HEK293 (cell line): ENCODE measurements around the gene YWHAQ.

Experiments used
- ZBTB20 ChIP-seq: fragments of 450-650 bp; formaldehyde crosslinking; IDR thresholded peaks from 2 replicates; pipeline ENCODE4 v1.5.1; 2016; ENCODE audit warnings: missing biosample characterization, missing genetic modification characterization
- ZNF10 ChIP-seq: fragments of 450-650 bp; formaldehyde crosslinking; IDR thresholded peaks from 2 replicates; pipeline ENCODE4 v1.5.1; 2017; ENCODE audit warnings: missing biosample characterization, missing genetic modification characterization
- ZNF121 ChIP-seq: fragments of 450-650 bp; formaldehyde crosslinking; IDR thresholded peaks from 2 replicates; pipeline ENCODE4 v1.5.1; 2016; ENCODE audit warnings: missing biosample characterization, missing genetic modification characterization
- ZNF140 ChIP-seq: fragments of 450-650 bp; formaldehyde crosslinking; IDR thresholded peaks from 2 replicates; pipeline ENCODE4 v1.5.1; 2016; ENCODE audit warnings: missing biosample characterization, missing genetic modification characterization
- ZNF324 ChIP-seq: fragments of 450-650 bp; formaldehyde crosslinking; IDR thresholded peaks from 2 replicates; pipeline ENCODE4 v1.5.1; 2016; ENCODE audit warnings: missing biosample characterization, missing genetic modification characterization
- ZNF791 ChIP-seq: fragments of 450-650 bp; formaldehyde crosslinking; IDR thresholded peaks from 2 replicates; pipeline ENCODE4 v1.5.1; 2016; ENCODE audit warnings: missing biosample characterization, missing genetic modification characterization
- TF ChIP-seq, protein P1 (sequence below): fragments of 450-650 bp; formaldehyde crosslinking; IDR thresholded peaks from 2 replicates; pipeline ENCODE4 v1.5.1; 2016; ENCODE audit warnings: missing biosample characterization, missing genetic modification characterization
- TF ChIP-seq, protein P2 (sequence below): fragments of 450-650 bp; IDR thresholded peaks from 2 replicates; pipeline ENCODE4 v1.5.1; 2018; ENCODE audit warnings: missing biosample characterization, missing genetic modification characterization
- TF ChIP-seq, protein P3 (sequence below): fragments of 450-650 bp; formaldehyde crosslinking; IDR thresholded peaks from 2 replicates; pipeline ENCODE4 v1.5.1; 2016; ENCODE audit warnings: missing biosample characterization, missing genetic modification characterization

DNA sequence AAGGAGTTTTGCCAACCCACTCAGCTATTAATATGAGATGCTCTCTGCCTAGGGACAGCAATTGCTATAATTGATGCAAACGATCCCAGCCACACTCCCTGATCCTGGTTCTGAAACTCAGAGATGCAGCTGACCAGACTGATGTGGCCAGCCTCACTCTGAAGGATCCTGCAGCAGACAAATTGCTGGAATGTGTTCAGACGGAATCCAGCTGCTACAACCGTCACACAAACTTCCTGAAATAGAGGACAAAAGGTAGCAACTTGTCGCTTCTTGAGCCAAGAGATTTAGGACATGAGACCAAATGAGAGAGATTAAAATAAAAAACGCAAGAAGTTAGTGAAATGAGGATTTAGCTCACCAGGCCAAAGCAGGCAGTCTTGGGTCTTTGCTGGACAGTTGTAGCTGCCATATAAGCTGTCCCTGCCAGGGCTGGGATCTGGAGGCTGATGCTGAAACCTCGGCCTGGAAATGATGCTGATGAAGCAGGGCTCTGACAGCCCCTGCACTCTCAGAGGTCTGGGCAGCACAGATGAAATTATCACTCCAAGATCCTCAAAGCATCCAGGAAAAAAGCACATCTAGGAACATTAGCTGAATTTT, 8.3 kb upstream of the YWHAQ start:
- no peak for TF ChIP-seq ZNF324
- TF ChIP-seq, protein P1, sequence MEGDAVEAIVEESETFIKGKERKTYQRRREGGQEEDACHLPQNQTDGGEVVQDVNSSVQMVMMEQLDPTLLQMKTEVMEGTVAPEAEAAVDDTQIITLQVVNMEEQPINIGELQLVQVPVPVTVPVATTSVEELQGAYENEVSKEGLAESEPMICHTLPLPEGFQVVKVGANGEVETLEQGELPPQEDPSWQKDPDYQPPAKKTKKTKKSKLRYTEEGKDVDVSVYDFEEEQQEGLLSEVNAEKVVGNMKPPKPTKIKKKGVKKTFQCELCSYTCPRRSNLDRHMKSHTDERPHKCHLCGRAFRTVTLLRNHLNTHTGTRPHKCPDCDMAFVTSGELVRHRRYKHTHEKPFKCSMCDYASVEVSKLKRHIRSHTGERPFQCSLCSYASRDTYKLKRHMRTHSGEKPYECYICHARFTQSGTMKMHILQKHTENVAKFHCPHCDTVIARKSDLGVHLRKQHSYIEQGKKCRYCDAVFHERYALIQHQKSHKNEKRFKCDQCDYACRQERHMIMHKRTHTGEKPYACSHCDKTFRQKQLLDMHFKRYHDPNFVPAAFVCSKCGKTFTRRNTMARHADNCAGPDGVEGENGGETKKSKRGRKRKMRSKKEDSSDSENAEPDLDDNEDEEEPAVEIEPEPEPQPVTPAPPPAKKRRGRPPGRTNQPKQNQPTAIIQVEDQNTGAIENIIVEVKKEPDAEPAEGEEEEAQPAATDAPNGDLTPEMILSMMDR (tag by site-specific recombination): no peak
- TF ChIP-seq, protein P2, sequence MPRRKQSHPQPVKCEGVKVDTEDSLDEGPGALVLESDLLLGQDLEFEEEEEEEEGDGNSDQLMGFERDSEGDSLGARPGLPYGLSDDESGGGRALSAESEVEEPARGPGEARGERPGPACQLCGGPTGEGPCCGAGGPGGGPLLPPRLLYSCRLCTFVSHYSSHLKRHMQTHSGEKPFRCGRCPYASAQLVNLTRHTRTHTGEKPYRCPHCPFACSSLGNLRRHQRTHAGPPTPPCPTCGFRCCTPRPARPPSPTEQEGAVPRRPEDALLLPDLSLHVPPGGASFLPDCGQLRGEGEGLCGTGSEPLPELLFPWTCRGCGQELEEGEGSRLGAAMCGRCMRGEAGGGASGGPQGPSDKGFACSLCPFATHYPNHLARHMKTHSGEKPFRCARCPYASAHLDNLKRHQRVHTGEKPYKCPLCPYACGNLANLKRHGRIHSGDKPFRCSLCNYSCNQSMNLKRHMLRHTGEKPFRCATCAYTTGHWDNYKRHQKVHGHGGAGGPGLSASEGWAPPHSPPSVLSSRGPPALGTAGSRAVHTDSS (tag by site-specific recombination): no peak
- TF ChIP-seq ZBTB20 (tag by site-specific recombination): no peak
- TF ChIP-seq ZNF10 (tag by site-specific recombination): no peak
- no peak for TF ChIP-seq ZNF121 (tag by site-specific recombination)
- TF ChIP-seq ZNF791 (tag by site-specific recombination): no peak
- TF ChIP-seq ZNF140 (tag by site-specific recombination): no peak
- TF ChIP-seq, protein P3, sequence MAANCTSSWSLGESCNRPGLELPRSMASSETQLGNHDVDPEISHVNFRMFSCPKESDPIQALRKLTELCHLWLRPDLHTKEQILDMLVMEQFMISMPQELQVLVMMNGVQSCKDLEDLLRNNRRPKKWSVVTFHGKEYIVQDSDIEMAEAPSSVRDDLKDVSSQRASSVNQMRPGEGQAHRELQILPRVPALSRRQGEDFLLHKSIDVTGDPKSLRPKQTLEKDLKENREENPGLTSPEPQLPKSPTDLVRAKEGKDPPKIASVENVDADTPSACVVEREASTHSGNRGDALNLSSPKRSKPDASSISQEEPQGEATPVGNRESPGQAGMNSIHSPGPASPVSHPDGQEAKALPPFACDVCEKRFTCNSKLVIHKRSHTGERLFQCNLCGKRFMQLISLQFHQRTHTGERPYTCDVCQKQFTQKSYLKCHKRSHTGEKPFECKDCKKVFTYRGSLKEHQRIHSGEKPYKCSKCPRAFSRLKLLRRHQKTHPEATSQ (tag by site-specific recombination): no peak
